Activated B cell treated with CpG ODN at 0.5 μM for 24 hours (primary cell): Measurements from ENCODE around the gene IPCEF1. TPM values are rescaled to one million over a fixed set of nuclear protein-coding genes. Genes with fewer than 3 reads are reported as not detected.

Experiments
- ATAC-seq: fragments of 200-7000 bp; cut with Tn5 transposase; one replicate; pipeline ENCODE4 v1.10.0; 2021; ENCODE audit warnings: low read depth, mild to moderate bottlenecking, moderate library complexity
- CTCF ChIA-PET: fragments of 350-600 bp; sonication (Branson Sonifier 250); formaldehyde crosslinking; loops from one replicate; lab custom pipeline; 2021; ENCODE audit warnings: antibody characterized with exemption; lab: Charles Lee
- POLR2A ChIA-PET: fragments of 350-600 bp; sonication (Branson Sonifier 250); formaldehyde crosslinking; loops from one replicate; lab custom pipeline; 2021; ENCODE audit warnings: antibody characterized with exemption; lab: Charles Lee
- DNase-seq: peaks from one replicate; pipeline ENCODE4 v3.0.0; 2022
- H3K27ac Mint-ChIP-seq: one replicate; pipeline ENCODE4 v1.8.0; 2020; ENCODE audit warnings: mixed read lengths
- H3K27me3 Mint-ChIP-seq: one replicate; pipeline ENCODE4 v1.8.0; 2021; ENCODE audit warnings: mixed read lengths
- H3K36me3 Mint-ChIP-seq: one replicate; pipeline ENCODE4 v1.8.0; 2021; ENCODE audit warnings: low read depth, mixed read lengths
- H3K4me1 Mint-ChIP-seq: one replicate; pipeline ENCODE4 v1.8.0; 2021; ENCODE audit warnings: mixed read lengths
- H3K4me3 Mint-ChIP-seq: one replicate; pipeline ENCODE4 v1.8.0; 2020; ENCODE audit warnings: mild to moderate bottlenecking, mixed read lengths
- H3K9me3 Mint-ChIP-seq: one replicate; pipeline ENCODE4 v1.8.0; 2020; ENCODE audit warnings: mixed read lengths
- intact Hi-C: fragments of 100-400 bp; cut with micrococcal nuclease; formaldehyde crosslinking; loops from one replicate; pipeline ENCODE4 v1.15.1; 2024
- total RNA-seq: library from RNA; stranded (reverse); gene quantifications from 2 replicates; pipeline ENCODE4 v1.2.3, GENCODE V29; 2022
- TF ChIP-seq, protein P1 (sequence below): fragments of 200-600 bp; IDR thresholded peaks from one replicate; pipeline ENCODE4 v1.8.0; 2022; ENCODE audit warnings: antibody characterized with exemption, mild to moderate bottlenecking

Gene IPCEF1
- total RNA-seq, 1 donor from 2014 or later, result 2.1 TPM

DNA sequence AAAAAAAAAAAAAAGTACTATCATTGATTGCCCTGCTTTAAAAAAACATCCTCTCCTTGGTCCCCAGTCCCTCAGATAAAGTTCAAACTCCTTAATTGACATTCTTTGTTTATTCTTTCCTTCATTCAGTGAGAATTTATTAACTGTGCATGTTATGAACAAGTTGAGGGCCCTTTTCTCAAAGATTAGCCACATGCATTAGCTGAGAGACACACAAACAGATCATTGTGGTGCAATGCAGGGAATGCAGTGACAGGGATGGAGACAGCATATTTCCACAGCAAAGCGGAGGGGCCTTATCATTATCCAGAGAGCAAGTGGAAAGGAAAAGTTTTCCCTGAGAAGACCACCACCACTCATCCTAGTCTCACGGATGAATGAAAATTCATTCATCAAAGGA lies 21.9 kb upstream of the IPCEF1 start:
- POLR2A ChIA-PET, result no interaction called here
- no peak for DNase-seq

DNA sequence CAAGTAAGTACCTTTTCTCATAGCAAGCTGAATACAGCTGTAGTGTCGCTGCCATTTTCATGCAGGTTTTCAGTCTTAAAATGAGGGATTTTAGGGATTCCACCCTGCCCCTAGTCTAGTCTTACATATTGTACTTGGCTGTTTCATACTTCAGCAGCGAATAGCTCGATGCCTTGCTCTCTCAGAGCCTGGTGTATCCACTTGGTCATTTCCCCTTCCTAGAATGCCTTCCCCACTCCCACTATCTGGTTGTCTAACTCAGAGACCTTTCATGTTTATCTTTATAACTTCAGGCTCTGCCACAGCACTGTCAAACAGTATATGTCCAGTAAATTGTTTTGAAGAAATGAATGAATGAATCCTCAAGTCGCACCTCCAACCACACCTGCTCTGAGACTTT lies 21.1 kb upstream of the IPCEF1 start:
- Mint-ChIP-seq H3K4me1 (no peaks in the 10 kb centered on the region), H3K4me3 (no peak overlapping the region), H3K27ac (no peak overlapping the region), H3K9me3 (peaks cover 3% of the 10 kb centered on the region), H3K36me3 (no peaks in the 10 kb centered on the region), H3K27me3 (peaks cover 4% of the 10 kb centered on the region)
- CTCF ChIA-PET, result no interaction called here
- POLR2A ChIA-PET, result no interaction called here
- TF ChIP-seq, protein P1, sequence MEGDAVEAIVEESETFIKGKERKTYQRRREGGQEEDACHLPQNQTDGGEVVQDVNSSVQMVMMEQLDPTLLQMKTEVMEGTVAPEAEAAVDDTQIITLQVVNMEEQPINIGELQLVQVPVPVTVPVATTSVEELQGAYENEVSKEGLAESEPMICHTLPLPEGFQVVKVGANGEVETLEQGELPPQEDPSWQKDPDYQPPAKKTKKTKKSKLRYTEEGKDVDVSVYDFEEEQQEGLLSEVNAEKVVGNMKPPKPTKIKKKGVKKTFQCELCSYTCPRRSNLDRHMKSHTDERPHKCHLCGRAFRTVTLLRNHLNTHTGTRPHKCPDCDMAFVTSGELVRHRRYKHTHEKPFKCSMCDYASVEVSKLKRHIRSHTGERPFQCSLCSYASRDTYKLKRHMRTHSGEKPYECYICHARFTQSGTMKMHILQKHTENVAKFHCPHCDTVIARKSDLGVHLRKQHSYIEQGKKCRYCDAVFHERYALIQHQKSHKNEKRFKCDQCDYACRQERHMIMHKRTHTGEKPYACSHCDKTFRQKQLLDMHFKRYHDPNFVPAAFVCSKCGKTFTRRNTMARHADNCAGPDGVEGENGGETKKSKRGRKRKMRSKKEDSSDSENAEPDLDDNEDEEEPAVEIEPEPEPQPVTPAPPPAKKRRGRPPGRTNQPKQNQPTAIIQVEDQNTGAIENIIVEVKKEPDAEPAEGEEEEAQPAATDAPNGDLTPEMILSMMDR, result no peak
- DNase-seq, result no peak
- ATAC-seq, result no peak
- intact Hi-C loops, result no loop called here

More for the DNA sequence above, 21.9 kb upstream of the IPCEF1 start:
- CTCF ChIA-PET, result no interaction called here
- Mint-ChIP-seq H3K27ac (no peak overlapping the region), H3K4me1 (no peaks in the 10 kb centered on the region), H3K36me3 (no peaks in the 10 kb centered on the region), H3K27me3 (no peaks in the 10 kb centered on the region), H3K9me3 (peaks cover 3% of the 10 kb centered on the region), H3K4me3 (no peak overlapping the region)
- intact Hi-C loops, result no loop called here
- TF ChIP-seq, protein P1, result no peak
- no peak for ATAC-seq

DNA sequence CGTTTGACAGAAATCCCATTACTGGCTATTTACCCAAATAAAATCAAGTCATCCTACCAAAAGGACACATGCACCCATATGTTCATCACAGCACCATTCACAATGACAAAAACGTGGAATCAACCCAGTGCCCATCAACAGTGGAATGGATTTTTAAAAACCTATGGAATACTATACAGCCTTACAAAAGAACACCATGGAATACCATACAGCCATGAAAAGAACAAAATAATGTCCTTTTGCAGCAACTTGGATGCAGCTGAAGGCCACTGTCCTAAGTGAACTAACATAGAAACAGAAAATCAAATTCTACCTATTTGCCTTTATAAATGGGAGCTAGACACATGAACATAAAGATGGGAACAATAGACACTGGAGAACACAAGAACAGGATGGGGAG lies 17.4 kb upstream of the IPCEF1 start:
- no peak overlapping the region for H3K4me3 Mint-ChIP-seq
- peaks cover 3% of the 10 kb centered on the region for H3K9me3 Mint-ChIP-seq
- no peak for ATAC-seq
- no peaks in the 10 kb centered on the region for H3K36me3 Mint-ChIP-seq
- H3K27me3 Mint-ChIP-seq, result peaks cover 4% of the 10 kb centered on the region
- ChIA-PET CTCF (no interaction called here), POLR2A (no interaction called here)
- no peak overlapping the region for H3K27ac Mint-ChIP-seq
- no peak for DNase-seq
- TF ChIP-seq, protein P1, result no peak
- intact Hi-C loops, result no loop called here
- H3K4me1 Mint-ChIP-seq, result no peaks in the 10 kb centered on the region

DNA sequence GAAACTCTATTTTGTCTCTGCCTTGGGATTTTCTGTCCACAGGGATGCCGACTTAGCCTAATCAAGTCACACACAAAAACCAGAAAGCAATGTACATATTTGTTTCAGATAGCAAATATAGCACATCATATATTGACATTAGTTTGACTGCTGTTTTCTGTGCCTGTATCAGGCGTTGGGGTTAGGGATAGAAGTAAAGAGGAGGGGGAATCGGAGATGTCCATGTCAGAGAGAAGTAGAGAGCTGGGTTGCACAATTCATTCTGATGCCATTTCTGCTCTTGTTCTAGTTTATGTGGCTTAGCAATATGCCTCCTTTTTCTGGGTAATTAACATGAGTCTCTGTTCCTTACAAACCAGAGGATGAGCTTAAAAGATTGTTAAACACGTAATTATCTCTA lies 14.7 kb upstream of the IPCEF1 start:
- H3K4me1 Mint-ChIP-seq, result no peaks in the 10 kb centered on the region
- ChIA-PET CTCF (interaction anchor here (0.8 to 3.0 kb wide), 6 partner anchors 94 to 222 kb away, joined by 3 to 17 read pairs (median 6); no protein-coding TSS in a partner anchor), POLR2A (no interaction called here)
- peaks cover 3% of the 10 kb centered on the region for H3K9me3 Mint-ChIP-seq
- peaks cover 4% of the 10 kb centered on the region for H3K27me3 Mint-ChIP-seq
- H3K4me3 Mint-ChIP-seq, result no peak overlapping the region
- intact Hi-C loops, result no loop called here
- DNase-seq (no peak), ATAC-seq (no peak)
- no peak overlapping the region for H3K27ac Mint-ChIP-seq
- TF ChIP-seq, protein P1, result no peak
- no peaks in the 10 kb centered on the region for H3K36me3 Mint-ChIP-seq

DNA sequence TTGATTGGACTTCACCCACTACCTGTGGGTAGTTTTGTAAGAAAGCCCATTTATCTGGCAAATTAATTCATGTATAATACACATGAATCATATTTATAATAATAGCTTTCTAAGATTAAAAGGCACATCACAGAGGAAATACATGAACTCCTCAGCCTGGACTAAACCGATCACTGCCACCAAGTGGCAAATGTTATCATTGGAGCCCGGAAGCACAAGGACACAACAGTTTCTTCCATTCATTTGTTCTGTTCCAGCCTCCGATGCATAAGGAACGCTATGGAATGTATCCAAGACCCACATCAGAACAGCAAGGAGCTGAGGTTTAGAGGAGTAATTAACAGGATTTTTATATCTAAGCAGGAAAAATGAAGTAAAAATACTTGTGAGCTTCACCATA lies 13.9 kb upstream of the IPCEF1 start:
- ChIA-PET CTCF (interaction anchor here (1.2 to 3.0 kb wide), 5 partner anchors 93 to 216 kb away, joined by 3 to 17 read pairs (median 6); no protein-coding TSS in a partner anchor), POLR2A (interaction anchor here (0.6 kb wide), 1 partner anchor 213 kb away, joined by 3 read pairs; no protein-coding TSS in a partner anchor)
- Mint-ChIP-seq H3K36me3 (no peaks in the 10 kb centered on the region), H3K27me3 (peaks cover 4% of the 10 kb centered on the region), H3K27ac (no peak overlapping the region), H3K4me1 (no peaks in the 10 kb centered on the region), H3K4me3 (no peak overlapping the region), H3K9me3 (peaks cover 3% of the 10 kb centered on the region)
- ATAC-seq, result no peak
- TF ChIP-seq, protein P1, result no peak
- no peak for DNase-seq
- intact Hi-C loops, result loop anchor here (1.0 kb wide), 2 partner anchors 93 to 216 kb away; no protein-coding TSS in a partner anchor
